ENCODE results near the gene NNAT. TPM values are rescaled to one million over a fixed set of nuclear protein-coding genes. Genes with fewer than 3 reads are reported as not detected.

NNAT gene
- total RNA-seq, 6 experiments from 2014 or later = not detected

GRCh38 chr20:37559312-37560027, 38.4 kb downstream of the NNAT start:
- WGBS (ENCODE audit: insufficient coverage, low coverage, low lambda C conversion rate, missing lambda C conversion rate) = 78% methylated on average over 6 of the region's 11 CpGs
- no peak for DNase-seq
- H3K27me3 ChIP-seq = no peaks in the 10 kb centered on the region

GRCh38 chr20:37560629-37561028, 39.6 kb downstream of the NNAT start:
- DNase-seq (no peak), ATAC-seq (no peak)
- no peak for TF ChIP-seq POLR2A (IDR thresholded peaks at IDR 0.05)
- no peak for TF ChIP-seq CTCF (IDR thresholded peaks at IDR 0.05)
- intact Hi-C loops (cut with DNase I) = no loop called here
- no peak overlapping the region for H3K4me3 ChIP-seq
- H3K27me3 ChIP-seq = no peaks in the 10 kb centered on the region
- 78% methylated on average over 4 of the region's 4 CpGs for WGBS (ENCODE audit: insufficient coverage, low coverage, low lambda C conversion rate, missing lambda C conversion rate)
- no peaks in the 10 kb centered on the region for H3K9me3 ChIP-seq
- H3K4me1 ChIP-seq = no peaks in the 10 kb centered on the region
- no peak overlapping the region for H3K27ac ChIP-seq
- H3K36me3 ChIP-seq = no peaks in the 10 kb centered on the region

More at GRCh38 chr20:37559312-37560027, 38.4 kb downstream of the NNAT start:
- H3K36me3 ChIP-seq = no peaks in the 10 kb centered on the region
- TF ChIP-seq POLR2A (IDR thresholded peaks at IDR 0.05) (no peak), CTCF (IDR thresholded peaks at IDR 0.05) (no peak)
- no peak overlapping the region for H3K27ac ChIP-seq
- H3K4me1 ChIP-seq = no peaks in the 10 kb centered on the region
- intact Hi-C loops (cut with DNase I) = no loop called here
- H3K9me3 ChIP-seq = no peaks in the 10 kb centered on the region
- H3K4me3 ChIP-seq = no peak overlapping the region
- no peak for ATAC-seq

GRCh38 chr20:37562695-37563480, 41.8 kb downstream of the NNAT start:
- intact Hi-C loops (cut with DNase I) = no loop called here
- H3K27me3 ChIP-seq = no peaks in the 10 kb centered on the region

GRCh38 chr20:37564016-37564387, 43.0 kb downstream of the NNAT start:
- intact Hi-C loops (cut with DNase I) = no loop called here
- WGBS (ENCODE audit: insufficient coverage, low coverage, low lambda C conversion rate, missing lambda C conversion rate) = 48% methylated on average over 5 of the region's 19 CpGs
- no peak for ATAC-seq

More at GRCh38 chr20:37562695-37563480, 41.8 kb downstream of the NNAT start:
- Histone ChIP-seq H3K4me3 (no peak overlapping the region), H3K27ac (no peak overlapping the region), H3K9me3 (no peaks in the 10 kb centered on the region), H3K4me1 (no peaks in the 10 kb centered on the region), H3K36me3 (no peaks in the 10 kb centered on the region)
- DNase-seq (no peak), ATAC-seq (no peak)
- no peak for TF ChIP-seq CTCF (IDR thresholded peaks at IDR 0.05)
- TF ChIP-seq POLR2A (IDR thresholded peaks at IDR 0.05) = no peak
- 79% methylated on average over 3 of the region's 3 CpGs for WGBS (ENCODE audit: insufficient coverage, low coverage, low lambda C conversion rate, missing lambda C conversion rate)

More at GRCh38 chr20:37564016-37564387, 43.0 kb downstream of the NNAT start:
- H3K27me3 ChIP-seq = no peaks in the 10 kb centered on the region
- no peaks in the 10 kb centered on the region for H3K36me3 ChIP-seq
- DNase-seq = no peak
- H3K4me3 ChIP-seq = no peak overlapping the region
- H3K27ac ChIP-seq = no peak overlapping the region
- H3K4me1 ChIP-seq = no peaks in the 10 kb centered on the region
- no peak for TF ChIP-seq POLR2A (IDR thresholded peaks at IDR 0.05)
- no peak for TF ChIP-seq CTCF (IDR thresholded peaks at IDR 0.05)
- no peaks in the 10 kb centered on the region for H3K9me3 ChIP-seq
